Glutamatergic neuron (in vitro differentiated cells): ENCODE data around the gene GNL3L. TPM values are rescaled to one million over a fixed set of nuclear protein-coding genes. Genes with fewer than 3 reads are reported as not detected.
"Not testable (repeated sequence)": the region's sequence is repeated elsewhere in the genome, so short reads cannot be mapped to it uniquely, and the experiment has no call there.

Source experiments
- DNase-seq: peaks from one replicate; pipeline ENCODE4 v3.0.0; 2022
- H3K27ac Mint-ChIP-seq: one replicate; pipeline ENCODE4 v1.8.0; 2020; ENCODE audit warnings: mild to moderate bottlenecking, mixed read lengths, inconsistent platforms; ENCODE audit not compliant: unreplicated experiment
- H3K27me3 Mint-ChIP-seq: one replicate; pipeline ENCODE4 v1.8.0; 2020; ENCODE audit warnings: mild to moderate bottlenecking, moderate library complexity, mixed read lengths, inconsistent platforms; ENCODE audit not compliant: unreplicated experiment
- H3K36me3 Mint-ChIP-seq: one replicate; pipeline ENCODE4 v1.8.0; 2020; ENCODE audit warnings: mild to moderate bottlenecking, mixed read lengths, inconsistent platforms; ENCODE audit not compliant: unreplicated experiment
- H3K4me1 Mint-ChIP-seq: one replicate; pipeline ENCODE4 v1.8.0; 2020; ENCODE audit warnings: mild to moderate bottlenecking, low read depth, mixed read lengths, inconsistent platforms; ENCODE audit not compliant: unreplicated experiment
- H3K4me3 Mint-ChIP-seq: one replicate; pipeline ENCODE4 v1.8.0; 2020; ENCODE audit warnings: mild to moderate bottlenecking, mixed read lengths, inconsistent platforms; ENCODE audit not compliant: unreplicated experiment
- H3K9me3 Mint-ChIP-seq: one replicate; pipeline ENCODE4 v1.8.0; 2020; ENCODE audit warnings: mild to moderate bottlenecking, moderate library complexity, mixed read lengths, inconsistent platforms; ENCODE audit not compliant: unreplicated experiment
- CTCF ChIP-seq: fragments of 200-600 bp; sonication (generic); IDR thresholded peaks from one replicate; pipeline ENCODE4 v1.5.0; 2021; ENCODE audit not compliant: partially characterized antibody, unreplicated experiment
- total RNA-seq: library from RNA; stranded (reverse); fragmentation: NEBNext Ultra II Directional; extraction: Animal tissue kit (Norgen Biotek cat#: 25700); gene quantifications from one replicate; pipeline ENCODE4 v1.2.1, GENCODE V29; 2021; ENCODE audit not compliant: unreplicated experiment

The GNL3L gene
- total RNA-seq, 1 donor from 2014 or later, result 29.2 TPM

- Mint-ChIP-seq H3K27me3 (no peaks in the 10 kb centered on the region), H3K27ac (no peak overlapping the region), H3K36me3 (no peaks in the 10 kb centered on the region), H3K4me3 (no peak overlapping the region), H3K9me3 (peaks cover 1% of the 10 kb centered on the region), H3K4me1 (no peaks in the 10 kb centered on the region)
- DNase-seq, result no peak
- no peak for TF ChIP-seq CTCF
These were observed 30.4 kb downstream of the GNL3L start for GRCh38 chrX:54560411-54560810.

- Mint-ChIP-seq H3K36me3 (no peaks in the 10 kb centered on the region), H3K27me3 (no peaks in the 10 kb centered on the region), H3K4me3 (no peak overlapping the region), H3K9me3 (no peaks in the 10 kb centered on the region), H3K4me1 (no peaks in the 10 kb centered on the region), H3K27ac (no peak overlapping the region)
- no peak for TF ChIP-seq CTCF
- DNase-seq, result no peak
These were observed 31.6 kb downstream of the GNL3L start for GRCh38 chrX:54561622-54562021.

GRCh38 chrX:54564936-54565335, 34.9 kb downstream of the GNL3L start:
- no peak for TF ChIP-seq CTCF
- Mint-ChIP-seq H3K27me3 (no peaks in the 10 kb centered on the region), H3K27ac (no peak overlapping the region), H3K4me1 (no peaks in the 10 kb centered on the region), H3K9me3 (no peaks in the 10 kb centered on the region), H3K36me3 (no peaks in the 10 kb centered on the region), H3K4me3 (no peak overlapping the region)
- DNase-seq, result no peak

- Mint-ChIP-seq H3K4me1 (no peaks in the 10 kb centered on the region), H3K36me3 (peaks cover 4% of the 10 kb centered on the region), H3K27ac (no peak overlapping the region), H3K4me3 (no peak overlapping the region), H3K27me3 (no peaks in the 10 kb centered on the region), H3K9me3 (peaks cover 2% of the 10 kb centered on the region)
- no peak for DNase-seq
- no peak for TF ChIP-seq CTCF
These were observed 40.3 kb downstream of the GNL3L start for GRCh38 chrX:54570332-54570731.

GRCh38 chrX:54572641-54573040, 42.6 kb downstream of the GNL3L start:
- not testable (repeated sequence) for H3K27ac Mint-ChIP-seq, H3K4me3 Mint-ChIP-seq, DNase-seq, H3K27me3 Mint-ChIP-seq, H3K9me3 Mint-ChIP-seq, H3K4me1 Mint-ChIP-seq, H3K36me3 Mint-ChIP-seq

GRCh38 chrX:54597728-54598127, 67.7 kb downstream of the GNL3L start:
- no peak overlapping the region for H3K4me3 Mint-ChIP-seq
- DNase-seq, result no peak
- no peaks in the 10 kb centered on the region for H3K27me3 Mint-ChIP-seq
- no peak for TF ChIP-seq CTCF
- no peak overlapping the region for H3K27ac Mint-ChIP-seq
- no peaks in the 10 kb centered on the region for H3K36me3 Mint-ChIP-seq
- no peaks in the 10 kb centered on the region for H3K4me1 Mint-ChIP-seq
- no peaks in the 10 kb centered on the region for H3K9me3 Mint-ChIP-seq
